ENCODE data around the gene STRA6. TPM values are rescaled to one million over a fixed set of nuclear protein-coding genes. Genes with fewer than 3 reads are reported as not detected.

Gene STRA6
- polyA plus RNA-seq, 2 of the 4 experiments (the other 2 are of a cell fraction), result 35.0 to 70.2 TPM

GRCh38 chr15:74193299-74193718, 9.3 kb downstream of the STRA6 start:
- Histone ChIP-seq H3K27ac (peak overlapping the region; percentile 90 to 97), H3K4me3 (no peak overlapping the region), H3K9me3 (no peaks in the 10 kb centered on the region), H3K4me2 (peak overlapping the region; percentile 44), H3K4me1 (peaks cover 66% of the 10 kb centered on the region)
- ChIA-PET CTCF (interaction anchor here (1.1 to 4.8 kb wide), 2 partner anchors 14 to 114 kb away, joined by 5 to 26 read pairs; no protein-coding TSS in a partner anchor), POLR2A (interaction anchor here (1.0 to 1.7 kb wide), 4 partner anchors 10 to 58 kb away, joined by 3 to 7 read pairs (median 5); partner anchors contain the start of gene STRA6)
- ATAC-seq (peak; percentile 51 to 69; a peak in 5 of 6 replicates), FAIRE-seq (no peak), DNase-seq (ENCODE audit: low read depth in 1 of 2, low spot score in 1 of 2) (peak in 1 of 2 experiments; percentile 67)
- TF ChIP-seq MAFK (IDR thresholded peaks at IDR 0.05; ENCODE audit: partially characterized antibody) (no peak), FOSL2 (IDR thresholded peaks at IDR 0.05) (peak; percentile 21; the same call in 1 of the 2 replicates), FOSL2 (CRISPR knock-in tag; IDR thresholded peaks at IDR 0.05) (peak; percentile 45), ZFP36 (IDR thresholded peaks at IDR 0.05; ENCODE audit: borderline replicate concordance, partially characterized antibody) (peak; percentile 25)
- 4% methylated on average over 3 of the region's 4 CpGs for WGBS (ENCODE audit: missing lambda C conversion rate)

GRCh38 chr15:74192751-74193150, 9.8 kb downstream of the STRA6 start:
- ChIA-PET CTCF (interaction anchor here (1.1 to 4.8 kb wide), 2 partner anchors 13 to 115 kb away, joined by 5 to 26 read pairs; no protein-coding TSS in a partner anchor), POLR2A (interaction anchor here (1.1 to 1.7 kb wide), 3 partner anchors 10 to 15 kb away, joined by 4 to 7 read pairs (median 6); partner anchors contain the start of gene STRA6)
- Histone ChIP-seq H3K9me3 (no peaks in the 10 kb centered on the region), H3K4me3 (no peak overlapping the region), H3K4me2 (peak overlapping the region; percentile 44; the same call in 2 of the 3 replicates), H3K27ac (peak overlapping the region; percentile 90 to 97), H3K4me1 (peaks cover 60% of the 10 kb centered on the region)
- ATAC-seq, result no peak
- DNase-seq (ENCODE audit: low read depth in 1 of 2, low spot score in 1 of 2), result no peak
- TF ChIP-seq TP53 (CRISPR knock-in tag; IDR thresholded peaks at IDR 0.05) (no peak), EHF (CRISPR knock-in tag; IDR thresholded peaks at IDR 0.05) (no peak), HES2 (IDR thresholded peaks at IDR 0.05) (no peak), RAD21 (conservative IDR thresholded peaks at IDR 0.05 in 1 of 2, IDR thresholded peaks at IDR 0.05 in 1 of 2) (no peak), BCL3 (IDR thresholded peaks at IDR 0.05) (no peak), CBX2 (IDR thresholded peaks at IDR 0.05; ENCODE audit: borderline replicate concordance, low read depth) (no peak), CHD4 (IDR thresholded peaks at IDR 0.05; ENCODE audit: borderline replicate concordance) (no peak), PHF8 (IDR thresholded peaks at IDR 0.05; ENCODE audit: borderline replicate concordance, low read depth) (no peak), CHD2 (IDR thresholded peaks at IDR 0.05; ENCODE audit: low read length, partially characterized antibody) (no peak), ZFP36 (IDR thresholded peaks at IDR 0.05; ENCODE audit: borderline replicate concordance, partially characterized antibody) (no peak), NPAS2 (CRISPR knock-in tag; IDR thresholded peaks at IDR 0.05; ENCODE audit: borderline replicate concordance) (no peak)
- no peak for FAIRE-seq
- WGBS (ENCODE audit: missing lambda C conversion rate), result 95% methylated on average over 5 of the region's 5 CpGs

- WGBS (ENCODE audit: missing lambda C conversion rate), result 64% methylated on average over 3 of the region's 3 CpGs
- Histone ChIP-seq H3K4me1 (peaks cover 51% of the 10 kb centered on the region), H3K4me3 (no peak overlapping the region), H3K4me2 (no peak overlapping the region; the same call in 2 of the 3 replicates), H3K9me3 (no peaks in the 10 kb centered on the region), H3K27ac (peak overlapping the region; percentile 90 to 97; a peak in 5 of 6 replicates)
- no peak for DNase-seq (ENCODE audit: low read depth in 1 of 2, low spot score in 1 of 2)
- ChIA-PET POLR2A (interaction anchor here (1.7 kb wide), 1 partner anchor 11 kb away, joined by 7 read pairs; the partner anchor contains the start of gene STRA6), CTCF (interaction anchor here (0.5 to 4.8 kb wide), 9 partner anchors 10 to 793 kb away, joined by 3 to 26 read pairs (median 4); no protein-coding TSS in a partner anchor)
- no peak for ATAC-seq
- TF ChIP-seq ZSCAN20 (CRISPR knock-in tag; IDR thresholded peaks at IDR 0.05), result no peak
- TF ChIP-seq HOXA7 (CRISPR knock-in tag; IDR thresholded peaks at IDR 0.05), result no peak
- peak; percentile 91 for TF ChIP-seq RFX5 (IDR thresholded peaks at IDR 0.05)
- FAIRE-seq, result no peak
Observed at GRCh38 chr15:74191798-74192197, 10.8 kb downstream of the STRA6 start.

- FAIRE-seq (no peak), DNase-seq (ENCODE audit: low read depth in 1 of 2, low spot score in 1 of 2) (no peak), ATAC-seq (no peak)
- Histone ChIP-seq H3K4me1 (peaks cover 20% of the 10 kb centered on the region), H3K4me2 (no peak overlapping the region), H3K27ac (no peak overlapping the region), H3K4me3 (no peak overlapping the region), H3K9me3 (no peaks in the 10 kb centered on the region)
- CTCF ChIA-PET, result no interaction called here
- WGBS (ENCODE audit: missing lambda C conversion rate), result 94% methylated on average over 2 of the region's 11 CpGs
- POLR2A ChIA-PET, result interaction anchor here (0.9 to 1.6 kb wide), 3 partner anchors 9 to 15 kb away, joined by 3 to 4 read pairs (median 4); partner anchors contain the start of gene STRA6
- TF ChIP-seq CEBPB (IDR thresholded peaks at IDR 0.05), result no peak
- no peak for TF ChIP-seq MAZ (IDR thresholded peaks at IDR 0.05; ENCODE audit: borderline replicate concordance, low read depth, low read length)
- no peak for TF ChIP-seq FOSL2 (IDR thresholded peaks at IDR 0.05)
- TF ChIP-seq FOSL2 (CRISPR knock-in tag; IDR thresholded peaks at IDR 0.05), result no peak
- TF ChIP-seq TP53 (CRISPR knock-in tag; IDR thresholded peaks at IDR 0.05), result no peak
- TF ChIP-seq MAX (IDR thresholded peaks at IDR 0.05), result no peak
- no peak for TF ChIP-seq USF2 (IDR thresholded peaks at IDR 0.05)
- no peak for TF ChIP-seq JUN (IDR thresholded peaks at IDR 0.05)
- TF ChIP-seq NFE2L2 (conservative IDR thresholded peaks at IDR 0.05; ENCODE audit: low read length), result no peak
- TF ChIP-seq MYC (IDR thresholded peaks at IDR 0.05; ENCODE audit: borderline replicate concordance, low read length), result no peak
- TF ChIP-seq ESRRA (IDR thresholded peaks at IDR 0.05; ENCODE audit: borderline replicate concordance, low read length), result no peak
- TF ChIP-seq E2F6 (IDR thresholded peaks at IDR 0.05; ENCODE audit: borderline replicate concordance, low read depth), result no peak
Observed at GRCh38 chr15:74188216-74188615, 14.4 kb downstream of the STRA6 start.
